H1 (cell line): ENCODE data around the gene ANKS1B. TPM values are rescaled to one million over a fixed set of nuclear protein-coding genes. Genes with fewer than 3 reads are reported as not detected.

Experiments used
- CTCF ChIA-PET: fragments of 300-600 bp; sonication (Branson Sonifier 250); formaldehyde crosslinking; loops from one replicate; lab custom pipeline; 2021; ENCODE audit not compliant: partially characterized antibody; lab: Charles Lee
- POLR2A ChIA-PET: fragments of 300-600 bp; sonication (Branson Sonifier 250); formaldehyde crosslinking; loops from one replicate; lab custom pipeline; 2021; ENCODE audit warnings: inconsistent platforms; ENCODE audit not compliant: partially characterized antibody; lab: Charles Lee
- DNase-seq, 2 experiments: peaks; one replicate each; pipeline versions ENCODE4 v3.0.0 to v3.0.0-alpha.2; 2010 to 2022; ENCODE audit warnings: low spot score in 2 of 2, low read depth in 1 of 2, mixed read lengths in 1 of 2
- FAIRE-seq: peaks from 2 replicates; lab custom pipeline; 2011; peaks lifted over from hg19 to GRCh38; lab: Jason Lieb, UNC
- H2AFZ ChIP-seq: 2 replicates; pipeline ENCODE4 v1.8.1; 2012; ENCODE audit warnings: low read length, inconsistent platforms
- H2AK5ac ChIP-seq: 2 replicates; pipeline ENCODE4 v1.6.1; 2013; ENCODE audit warnings: low read depth, low read length
- H2BK120ac ChIP-seq: replicated peaks from 2 replicates; pipeline ENCODE3; 2013; ENCODE audit warnings: low read depth, low read length, inconsistent platforms
- H2BK12ac ChIP-seq: 2 replicates; pipeline ENCODE4 v1.6.1; 2013; ENCODE audit warnings: low read depth, low read length
- H2BK15ac ChIP-seq: 2 replicates; pipeline ENCODE4 v1.6.1; 2013; ENCODE audit warnings: low read length
- H2BK20ac ChIP-seq: 2 replicates; pipeline ENCODE4 v1.6.1; 2013; ENCODE audit warnings: low read length
- H2BK5ac ChIP-seq: 2 replicates; pipeline ENCODE4 v1.6.1; 2013; ENCODE audit warnings: low read depth, low read length
- H3K14ac ChIP-seq: 2 replicates; pipeline ENCODE4 v1.6.1; 2013; ENCODE audit warnings: inconsistent platforms; ENCODE audit not compliant: insufficient read length
- H3K18ac ChIP-seq: 2 replicates; pipeline ENCODE4 v1.6.1; 2013; ENCODE audit warnings: low read length; ENCODE audit errors: extremely low read depth
- H3K23ac ChIP-seq: 2 replicates; pipeline ENCODE4 v1.6.1; 2013; ENCODE audit warnings: inconsistent platforms; ENCODE audit not compliant: insufficient read length
- H3K23me2 ChIP-seq: 2 replicates; pipeline ENCODE4 v1.6.1; 2013; ENCODE audit warnings: low read depth, low read length
- H3K27ac ChIP-seq: 2 replicates; pipeline ENCODE4 v1.6.1; 2011; ENCODE audit warnings: low read depth, low read length, inconsistent platforms
- H3K27me3 ChIP-seq, 4 experiments: replicated peaks in 1 of 4; 1 replicate in 1 of 4; 2 replicates in 3 of 4; pipeline versions ENCODE4 v1.6.1 to v1.8.1; 2011 to 2013; ENCODE audit warnings: low read length in 3 of 4, mild to moderate bottlenecking in 3 of 4, inconsistent platforms in 2 of 4, mixed read lengths in 2 of 4, moderate library complexity in 1 of 4; ENCODE audit not compliant: control insufficient read depth in 3 of 4, insufficient read depth in 3 of 4; ENCODE audit errors: extremely low read depth in 1 of 4
- H3K36me3 ChIP-seq, 4 experiments: 2 replicates each; pipeline versions ENCODE4 v1.6.1 to v1.8.1; 2011 to 2013; ENCODE audit warnings: mild to moderate bottlenecking in 4 of 4, low read length in 3 of 4, moderate library complexity in 2 of 4, control low read depth in 1 of 4, inconsistent platforms in 1 of 4; ENCODE audit not compliant: insufficient read depth in 4 of 4, control insufficient read depth in 2 of 4
- H3K4ac ChIP-seq: replicated peaks from 2 replicates; pipeline ENCODE3; 2013; ENCODE audit warnings: low read length, low read depth, mixed read lengths, inconsistent platforms; ENCODE audit not compliant: insufficient read length
- H3K4me1 ChIP-seq, 4 experiments: replicated peaks in 1 of 4; 1 replicate in 1 of 4; 2 replicates in 3 of 4; pipeline versions ENCODE4 v1.6.1 to v1.8.1; 2011 to 2013; ENCODE audit warnings: low read length in 3 of 4, inconsistent platforms in 2 of 4, mixed read lengths in 1 of 4; ENCODE audit not compliant: insufficient read depth in 4 of 4, control insufficient read depth in 3 of 4
- H3K4me2 ChIP-seq, 2 experiments: 2 replicates each; pipeline versions ENCODE4 v1.6.1 to v1.8.1; 2011 to 2013; ENCODE audit warnings: low read depth in 2 of 2, low read length in 2 of 2, control low read depth in 1 of 2, inconsistent platforms in 1 of 2, mild to moderate bottlenecking in 1 of 2; ENCODE audit not compliant: insufficient read depth in 1 of 2
- H3K4me3 ChIP-seq, 4 experiments: fragments of 200-600, 300-600 bp in 1 of 4; sonication (generic), shearing (Covaris generic), sonication (Bioruptor Twin) in 1 of 4; 2 replicates each; pipeline versions ENCODE4 v1.5.1 to v1.8.1; 2011 to 2016; ENCODE audit warnings: low read length in 4 of 4, low read depth in 3 of 4, control low read depth in 2 of 4, inconsistent platforms in 2 of 4, mild to moderate bottlenecking in 2 of 4, mixed read lengths in 1 of 4, moderate library complexity in 1 of 4; ENCODE audit not compliant: insufficient read depth in 2 of 4; ENCODE audit errors: extremely low read depth in 1 of 4
- H3K56ac ChIP-seq: replicated peaks from 2 replicates; pipeline ENCODE3; 2013; ENCODE audit warnings: low read depth, mild to moderate bottlenecking, mixed read lengths, low read length, inconsistent platforms; ENCODE audit not compliant: insufficient read length
- H3K79me1 ChIP-seq: 2 replicates; pipeline ENCODE4 v1.6.1; 2013; ENCODE audit warnings: low read depth, low read length, control low read depth
- H3K79me2 ChIP-seq, 2 experiments: 2 replicates each; pipeline versions ENCODE4 v1.6.1 to v1.8.1; 2012 to 2013; ENCODE audit warnings: low read length in 2 of 2, mild to moderate bottlenecking in 2 of 2, inconsistent platforms in 1 of 2; ENCODE audit not compliant: insufficient read depth in 2 of 2, control insufficient read depth in 1 of 2
- H3K9ac ChIP-seq, 4 experiments: replicated peaks in 1 of 4; 1 replicate in 1 of 4; 2 replicates in 3 of 4; pipeline versions ENCODE4 v1.6.1 to v1.8.1; 2011 to 2013; ENCODE audit warnings: low read depth in 3 of 4, low read length in 3 of 4, control low read depth in 2 of 4, mild to moderate bottlenecking in 2 of 4, moderate library complexity in 2 of 4, inconsistent platforms in 1 of 4; ENCODE audit errors: extremely low read depth in 1 of 4
- H3K9me3 ChIP-seq, 2 experiments: 2 replicates each; pipeline versions ENCODE4 v1.6.1 to v1.8.1; 2012 to 2013; ENCODE audit warnings: mild to moderate bottlenecking in 2 of 2, moderate library complexity in 2 of 2, control low read depth in 1 of 2, inconsistent platforms in 1 of 2, low read depth in 1 of 2, low read length in 1 of 2, mixed read lengths in 1 of 2; ENCODE audit not compliant: insufficient read depth in 2 of 2
- H4K20me1 ChIP-seq, 2 experiments: replicated peaks in 1 of 2; 2 replicates each; pipeline versions ENCODE3 to v1.8.1; 2011 to 2013; ENCODE audit warnings: inconsistent platforms in 2 of 2, low read length in 2 of 2, mild to moderate bottlenecking in 1 of 2; ENCODE audit not compliant: insufficient read depth in 2 of 2, control insufficient read depth in 1 of 2
- H4K5ac ChIP-seq: 2 replicates; pipeline ENCODE4 v1.6.1; 2013; ENCODE audit warnings: low read length, low read depth, mixed read lengths, inconsistent platforms; ENCODE audit not compliant: insufficient read length
- H4K8ac ChIP-seq: 2 replicates; pipeline ENCODE4 v1.8.0; 2013; ENCODE audit warnings: mild to moderate bottlenecking, moderate library complexity, low read length, inconsistent platforms; ENCODE audit not compliant: insufficient read depth; ENCODE audit errors: extremely low read depth
- H4K91ac ChIP-seq: replicated peaks from 2 replicates; pipeline ENCODE3; 2013; ENCODE audit warnings: low read length, mixed read lengths, inconsistent platforms; ENCODE audit not compliant: insufficient read length
- WGBS, 2 experiments: shearing (Covaris generic) in 1 of 2; methylation state at CpG; one replicate each; pipeline versions ENCODE4 v1.1.6 to v1.1.7; 2013 to 2015; ENCODE audit warnings: low lambda C conversion rate in 2 of 2, mixed read lengths in 2 of 2, inconsistent platforms in 1 of 2, low coverage in 1 of 2, missing lambda C conversion rate in 1 of 2; ENCODE audit not compliant: insufficient replicate concordance in 2 of 2, insufficient coverage in 1 of 2, insufficient read length in 1 of 2; ENCODE audit errors: extremely low coverage in 1 of 2, missing lambda C conversion rate in 1 of 2; 5-methylcytosine and 5-hydroxymethylcytosine counted together
- polyA plus RNA-seq, 7 experiments: library from polyadenylated mRNA; depleted of rRNA in 3 of 7; stranded (reverse) in 5 of 7; unstranded in 2 of 7; fragments of >200 nt in 5 of 7; fragments of 200-250 nt in 2 of 7; gene quantifications; 1 replicate in 5 of 7; 2 replicates in 1 of 7; 4 replicates in 1 of 7; pipeline versions ENCODE4 v1.2.1 to v1.2.3, GENCODE V29; 2011 to 2013; ENCODE audit warnings: missing spikeins in 2 of 7, mixed read lengths in 2 of 7
- total RNA-seq: library from RNA; stranded (reverse); fragmentation: NEBNext Ultra II Directional; extraction: Animal tissue kit (Norgen Biotek cat#: 25700); gene quantifications from 2 replicates; pipeline ENCODE4 v1.2.1, GENCODE V29; 2021

ANKS1B gene
- total and polyA plus RNA-seq, 2 of the 8 experiments (the other 6 are each of a cell fraction or from before 2014, with no cell fraction given): 2.7 to 6.1 TPM

DNA sequence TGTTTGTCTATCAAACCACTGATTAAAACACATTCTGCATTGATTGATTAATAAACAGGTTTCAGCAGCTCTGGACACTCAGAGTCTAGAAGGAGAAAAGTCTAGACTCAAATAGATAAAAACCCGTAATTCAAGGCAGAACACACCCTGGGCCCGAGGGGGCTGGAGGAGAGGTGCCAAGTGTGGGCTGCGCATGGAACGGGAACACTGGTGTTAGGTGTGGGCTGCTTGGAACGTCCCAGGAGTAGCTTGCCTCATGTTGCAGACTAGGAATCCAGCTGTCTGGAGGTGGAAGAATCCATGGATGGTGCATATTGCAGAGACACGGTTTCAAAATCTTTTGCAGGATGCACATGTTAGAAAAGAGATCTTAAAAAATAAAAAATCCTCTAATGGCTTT, 1116.7 kb downstream of the ANKS1B start:
- no peak overlapping the region for H3K9ac ChIP-seq
- H3K9me3 ChIP-seq: no peaks in the 10 kb centered on the region
- no peaks in the 10 kb centered on the region for H3K79me1 ChIP-seq
- H4K5ac ChIP-seq: no peak overlapping the region
- ChIA-PET CTCF (interaction anchor here (0.6 to 1.8 kb wide), 4 partner anchors 10 to 126 kb away, joined by 3 to 4 read pairs (median 4); no protein-coding TSS in a partner anchor), POLR2A (no interaction called here)
- no peak overlapping the region for H3K27ac ChIP-seq
- no peak overlapping the region for H3K4me2 ChIP-seq
- H3K4ac ChIP-seq: no peak overlapping the region
- H2BK15ac ChIP-seq: no peak overlapping the region
- H3K36me3 ChIP-seq: no peaks in the 10 kb centered on the region
- H3K56ac ChIP-seq: no peak overlapping the region
- H4K20me1 ChIP-seq: no peaks in the 10 kb centered on the region
- H3K23me2 ChIP-seq: no peaks in the 10 kb centered on the region
- no peak overlapping the region for H3K18ac ChIP-seq
- H4K91ac ChIP-seq: no peak overlapping the region
- DNase-seq (no peak), FAIRE-seq (no peak)
- no peak overlapping the region for H2BK20ac ChIP-seq
- WGBS, 2 experiments: 88% methylated on average over 6 of the region's 6 CpGs; no CpG with 5 or more reads in 1 of the 2 experiments
- no peaks in the 10 kb centered on the region for H3K27me3 ChIP-seq
- no peaks in the 10 kb centered on the region for H3K79me2 ChIP-seq
- H2AK5ac ChIP-seq: no peak overlapping the region
- H2BK120ac ChIP-seq: no peak overlapping the region
- no peak overlapping the region for H2BK12ac ChIP-seq
- H3K23ac ChIP-seq: no peak overlapping the region
- H3K4me1 ChIP-seq: peaks cover 0 to 7% (median 5%) of the 10 kb centered on the region in 4 experiments; a peak in 4 of 7 replicates
- no peak overlapping the region for H4K8ac ChIP-seq
- no peak overlapping the region for H2BK5ac ChIP-seq
- H3K4me3 ChIP-seq: no peak overlapping the region
- H2AFZ ChIP-seq: no peak overlapping the region
- H3K14ac ChIP-seq: no peak overlapping the region
